Endothelial cell of umbilical vein (primary cell): ENCODE measurements around the gene SERPINB6. TPM values are rescaled to one million over a fixed set of nuclear protein-coding genes. Genes with fewer than 3 reads are reported as not detected.

Source experiments
- BruUV-seq: library from RNA; stranded (reverse); fragments of 400-500 nt; replicated peaks from 2 replicates; lab custom pipeline; 2021; lab: Mats Ljungman, UMichigan
- CTCF ChIA-PET: fragments of 300-600, 350-600 bp; sonication (Branson Sonifier 250); formaldehyde crosslinking; loops from one replicate; lab custom pipeline; 2021; ENCODE audit warnings: antibody characterized with exemption, inconsistent platforms; lab: Charles Lee
- POLR2A ChIA-PET: fragments of 300-600, 350-600 bp; sonication (Branson Sonifier 250); formaldehyde crosslinking; loops from one replicate; lab custom pipeline; 2021; ENCODE audit warnings: antibody characterized with exemption, inconsistent platforms; lab: Charles Lee
- DNase-seq: peaks from one replicate; pipeline ENCODE4 v3.0.0-alpha.2; 2011; ENCODE audit warnings: low read depth, low spot score
- FAIRE-seq: peaks from 2 replicates; lab custom pipeline; 2011; peaks lifted over from hg19 to GRCh38; lab: Jason Lieb, UNC
- H2AFZ ChIP-seq: 2 replicates; pipeline ENCODE4 v1.6.0; 2012; ENCODE audit warnings: low read depth, low read length, control low read depth, inconsistent platforms
- H3K27ac ChIP-seq: 2 replicates; pipeline ENCODE4 v1.5.1; 2011; ENCODE audit warnings: low read depth, mild to moderate bottlenecking, control low read depth, low read length, moderate library complexity; ENCODE audit not compliant: insufficient read depth
- H3K27me3 ChIP-seq, 2 experiments: 2 replicates each; pipeline versions ENCODE4 v1.6.0 to v1.6.1; 2011; ENCODE audit warnings: low read length in 2 of 2, mixed read lengths in 1 of 2; ENCODE audit not compliant: control insufficient read depth in 2 of 2, insufficient read depth in 2 of 2
- H3K36me3 ChIP-seq, 2 experiments: 2 replicates in 1 of 2; 3 replicates in 1 of 2; pipeline ENCODE4 v1.5.1; 2011; ENCODE audit warnings: low read length in 2 of 2, mild to moderate bottlenecking in 1 of 2, moderate library complexity in 1 of 2; ENCODE audit not compliant: control insufficient read depth in 2 of 2, insufficient read depth in 2 of 2; ENCODE audit errors: extremely low read depth in 1 of 2
- H3K4me1 ChIP-seq: 3 replicates; pipeline ENCODE4 v1.5.1; 2011; ENCODE audit warnings: mild to moderate bottlenecking, low read length; ENCODE audit not compliant: control insufficient read depth, insufficient read depth; ENCODE audit errors: extremely low read depth
- H3K4me2 ChIP-seq: 2 replicates; pipeline ENCODE4 v1.6.1; 2011; ENCODE audit warnings: low read length, control low read depth, mixed read lengths; ENCODE audit not compliant: insufficient read depth
- H3K4me3 ChIP-seq, 3 experiments: fragments of 200-600 bp in 1 of 3; sonication (generic), shearing (Covaris generic) in 1 of 3; replicated peaks in 1 of 3; 2 replicates each; pipeline ENCODE4 v1.5.1; 2011 to 2016; ENCODE audit warnings: control low read depth in 3 of 3, low read length in 3 of 3, mild to moderate bottlenecking in 2 of 3, inconsistent platforms in 1 of 3, low read depth in 1 of 3, moderate library complexity in 1 of 3; ENCODE audit not compliant: insufficient read depth in 1 of 3
- H3K79me2 ChIP-seq: 2 replicates; pipeline ENCODE4 v1.6.0; 2012; ENCODE audit warnings: low read length, inconsistent platforms; ENCODE audit not compliant: control insufficient read depth, insufficient read depth
- H3K9ac ChIP-seq: replicated peaks from 2 replicates; pipeline ENCODE3; 2011; ENCODE audit warnings: low read length, control low read depth; ENCODE audit not compliant: insufficient read depth; ENCODE audit errors: extremely low read depth
- H3K9me1 ChIP-seq: replicated peaks from 3 replicates; pipeline ENCODE4 v1.6.0; 2011; ENCODE audit warnings: mild to moderate bottlenecking, low read length; ENCODE audit not compliant: control insufficient read depth, insufficient read depth; ENCODE audit errors: extremely low read depth
- H3K9me3 ChIP-seq: replicated peaks from 2 replicates; pipeline ENCODE4 v1.5.1; 2012; ENCODE audit warnings: low read length, inconsistent platforms; ENCODE audit not compliant: control insufficient read depth, insufficient read depth
- H4K20me1 ChIP-seq: replicated peaks from 2 replicates; pipeline ENCODE3; 2011; ENCODE audit warnings: mild to moderate bottlenecking, low read length; ENCODE audit not compliant: control insufficient read depth, insufficient read depth; ENCODE audit errors: extremely low read depth
- EZH2 ChIP-seq: IDR thresholded peaks from 2 replicates; pipeline ENCODE4 v1.6.1; 2012; ENCODE audit warnings: borderline replicate concordance, low read depth, mild to moderate bottlenecking, moderate library complexity, low read length, inconsistent platforms; ENCODE audit not compliant: severe bottlenecking
- FOS ChIP-seq: IDR thresholded peaks from 2 replicates; pipeline ENCODE4 v1.6.1; 2011; ENCODE audit warnings: mild to moderate bottlenecking, low read length, moderate library complexity, borderline replicate concordance; ENCODE audit not compliant: insufficient read depth
- GATA2 ChIP-seq: IDR thresholded peaks from 2 replicates; pipeline ENCODE4 v1.7.0; 2011; ENCODE audit warnings: low read depth, mild to moderate bottlenecking, moderate library complexity, mixed read lengths, low read length; ENCODE audit not compliant: insufficient read length, insufficient read depth
- POLR2A ChIP-seq: IDR thresholded peaks from 2 replicates; pipeline ENCODE4 v1.6.1; 2012; ENCODE audit warnings: low read depth, mild to moderate bottlenecking, control low read depth, low read length
- POLR2AphosphoS5 ChIP-seq: IDR thresholded peaks from 2 replicates; pipeline ENCODE4 v1.6.1; 2012; ENCODE audit warnings: low read depth, mild to moderate bottlenecking, control low read depth, low read length, moderate library complexity; ENCODE audit not compliant: insufficient read depth
- dilution Hi-C: fragments of 300-500 bp; cut with MboI; formaldehyde crosslinking; loops from one replicate; pipeline ENCODE4 v1.15.0; 2019; ENCODE audit warnings: low sequenced_read_pairs; ENCODE audit not compliant: extremely low pct_ligation_motif_present
- intact Hi-C: fragments of 100-400 bp; cut with micrococcal nuclease; formaldehyde crosslinking; loops from one replicate; pipeline ENCODE4 v1.10.0; 2022
- polyA plus RNA-seq, 4 experiments: library from polyadenylated mRNA; depleted of rRNA in 3 of 4; stranded (reverse) in 3 of 4; unstranded in 1 of 4; fragments of >200 nt; gene quantifications; 2 replicates each; pipeline versions ENCODE4 v1.2.1 to v1.2.3, GENCODE V29; 2011 to 2012; ENCODE audit warnings: missing spikeins in 1 of 4
- total RNA-seq: library from RNA; stranded (reverse); gene quantifications from 2 replicates; pipeline ENCODE4 v1.2.3, GENCODE V29; 2021
- TF ChIP-seq, protein P1 (sequence below): IDR thresholded peaks from 2 replicates; pipeline ENCODE4 v1.6.1; 2011; ENCODE audit not compliant: insufficient read depth, insufficient read length
- TF ChIP-seq, protein P2 (sequence below), 2 donors: IDR thresholded peaks; 1 replicate in 1 of 2; 2 replicates in 1 of 2; pipeline ENCODE4 v1.5.1; 2011; ENCODE audit warnings: low read length in 2 of 2, mild to moderate bottlenecking in 2 of 2, moderate library complexity in 2 of 2, control low read depth in 1 of 2, inconsistent platforms in 1 of 2, low read depth in 1 of 2; ENCODE audit not compliant: insufficient read depth in 1 of 2; ENCODE audit errors: extremely low read depth in 1 of 2

The SERPINB6 gene
- total and polyA plus RNA-seq, 2 donors (not counting 3 experiments of a cell fraction or from before 2014, with no cell fraction given) = 145 to 151 TPM

DNA sequence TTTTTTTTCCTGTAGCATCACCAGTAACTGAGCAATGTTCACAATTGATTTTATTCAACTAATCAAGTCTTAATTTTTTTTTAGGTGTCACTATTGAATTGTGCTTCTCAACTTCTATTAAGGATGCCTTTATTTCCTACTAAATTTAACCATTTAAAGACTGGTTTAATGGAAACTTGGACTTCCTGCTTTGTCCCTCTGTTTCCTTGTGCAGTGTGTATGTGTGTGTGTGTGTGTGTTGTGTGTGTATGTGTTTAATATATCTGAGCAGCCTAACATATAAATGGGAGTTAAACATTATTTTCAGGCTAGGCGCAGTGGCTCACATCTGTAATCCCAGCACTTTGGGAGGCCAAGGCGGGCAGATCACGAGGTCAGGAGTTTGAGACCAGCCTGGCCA, 1.8 kb downstream of the SERPINB6 start:
- no peak overlapping the region for H2AFZ ChIP-seq
- H3K9ac ChIP-seq = no peak overlapping the region
- dilution Hi-C loops = no loop called here
- H3K27me3 ChIP-seq = no peaks in the 10 kb centered on the region
- H3K79me2 ChIP-seq = peaks cover 16% of the 10 kb centered on the region
- no peak for DNase-seq
- peaks cover 0 to 3% of the 10 kb centered on the region in 2 experiments for H3K36me3 ChIP-seq
- CTCF ChIA-PET = interaction anchor here (0.7 to 2.4 kb wide), 3 partner anchors 9 to 17 kb away, joined by 4 to 12 read pairs (median 11); no protein-coding TSS in a partner anchor
- TF ChIP-seq GATA2 (no peak), EZH2 (no peak), POLR2A (no peak), POLR2AphosphoS5 (no peak), FOS (no peak)
- TF ChIP-seq, protein P1, sequence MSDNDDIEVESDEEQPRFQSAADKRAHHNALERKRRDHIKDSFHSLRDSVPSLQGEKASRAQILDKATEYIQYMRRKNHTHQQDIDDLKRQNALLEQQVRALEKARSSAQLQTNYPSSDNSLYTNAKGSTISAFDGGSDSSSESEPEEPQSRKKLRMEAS = no peak
- TF ChIP-seq, protein P2, sequence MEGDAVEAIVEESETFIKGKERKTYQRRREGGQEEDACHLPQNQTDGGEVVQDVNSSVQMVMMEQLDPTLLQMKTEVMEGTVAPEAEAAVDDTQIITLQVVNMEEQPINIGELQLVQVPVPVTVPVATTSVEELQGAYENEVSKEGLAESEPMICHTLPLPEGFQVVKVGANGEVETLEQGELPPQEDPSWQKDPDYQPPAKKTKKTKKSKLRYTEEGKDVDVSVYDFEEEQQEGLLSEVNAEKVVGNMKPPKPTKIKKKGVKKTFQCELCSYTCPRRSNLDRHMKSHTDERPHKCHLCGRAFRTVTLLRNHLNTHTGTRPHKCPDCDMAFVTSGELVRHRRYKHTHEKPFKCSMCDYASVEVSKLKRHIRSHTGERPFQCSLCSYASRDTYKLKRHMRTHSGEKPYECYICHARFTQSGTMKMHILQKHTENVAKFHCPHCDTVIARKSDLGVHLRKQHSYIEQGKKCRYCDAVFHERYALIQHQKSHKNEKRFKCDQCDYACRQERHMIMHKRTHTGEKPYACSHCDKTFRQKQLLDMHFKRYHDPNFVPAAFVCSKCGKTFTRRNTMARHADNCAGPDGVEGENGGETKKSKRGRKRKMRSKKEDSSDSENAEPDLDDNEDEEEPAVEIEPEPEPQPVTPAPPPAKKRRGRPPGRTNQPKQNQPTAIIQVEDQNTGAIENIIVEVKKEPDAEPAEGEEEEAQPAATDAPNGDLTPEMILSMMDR (IDR thresholded peaks at IDR 0.05; ENCODE audit: extremely low read depth in 1 of 2, insufficient read depth in 1 of 2, low read depth in 1 of 2, low read length in 2 of 2) = no peak
- intact Hi-C loops = no loop called here
- H3K27ac ChIP-seq = no peak overlapping the region
- no peaks in the 10 kb centered on the region for H4K20me1 ChIP-seq
- BruUV-seq = no TSS peak
- H3K4me3 ChIP-seq = no peak overlapping the region
- no peaks in the 10 kb centered on the region for H3K9me1 ChIP-seq
- POLR2A ChIA-PET = no interaction called here
- FAIRE-seq = no peak
- H3K4me2 ChIP-seq = no peak overlapping the region
- H3K9me3 ChIP-seq = no peaks in the 10 kb centered on the region
- H3K4me1 ChIP-seq = peaks cover 5% of the 10 kb centered on the region
